Stimulated activated CD4-positive, alpha-beta T cell treated with anti-CD3 and anti-CD28 coated beads, Interleukin-12 subunit alpha, Interleukin-12 subunit beta, amount 100 ng/mL, for 48 hours (primary cell): ENCODE data around the gene RUNDC3A.
A peak's percentile ranks its signal among the peaks of the same experiment; 100 is the strongest.
"Not testable (repeated sequence)": the region's sequence is repeated elsewhere in the genome, so short reads cannot be mapped to it uniquely, and the experiment has no call there.

ENCODE experiments used
- DNase-seq, 3 donors: peaks; one replicate each; pipeline ENCODE4 v3.0.0-alpha.2; 2020; ENCODE audit warnings: low read depth in 2 of 3, low spot score in 1 of 3

RUNDC3A gene

GRCh38 chr17:44343510-44344209 is 35.3 kb downstream of the RUNDC3A start:
- no peak for DNase-seq

- DNase-seq, result peak; percentile 81 to 87 (median 81)
These were observed 36.6 kb downstream of the RUNDC3A start, which contains the start of gene GRN for GRCh38 chr17:44344939-44345453. Gene GRN, plus strand, starts transcription at chr17:44345302. Its CDS starts 3,863 bp downstream, at chr17:44349165.

GRCh38 chr17:44345454-44346026 is 37.1 kb downstream of the RUNDC3A start:
- DNase-seq, result no peak

- no peak for DNase-seq
These were observed 37.9 kb downstream of the RUNDC3A start for GRCh38 chr17:44346064-44346844.

- not testable (repeated sequence) for DNase-seq
These were observed 39.0 kb downstream of the RUNDC3A start for GRCh38 chr17:44347206-44348055.

GRCh38 chr17:44348234-44348987 is 40.0 kb downstream of the RUNDC3A start:
- no peak for DNase-seq

GRCh38 chr17:44348988-44349364 is 40.6 kb downstream of the RUNDC3A start:
- no peak for DNase-seq

- DNase-seq, result no peak
These were observed 41.2 kb downstream of the RUNDC3A start for GRCh38 chr17:44349553-44350070.

GRCh38 chr17:44350733-44351226 is 42.4 kb downstream of the RUNDC3A start:
- peak; percentile 57 to 70 (median 64) for DNase-seq

- no peak for DNase-seq
These were observed 43.1 kb downstream of the RUNDC3A start for GRCh38 chr17:44351464-44351863.

- no peak for DNase-seq
These were observed 43.8 kb downstream of the RUNDC3A start for GRCh38 chr17:44351961-44352827.

- no peak for DNase-seq
These were observed 44.6 kb downstream of the RUNDC3A start for GRCh38 chr17:44352828-44353671.

GRCh38 chr17:44353672-44354331 is 45.4 kb downstream of the RUNDC3A start:
- DNase-seq, result no peak

GRCh38 chr17:44354582-44355561 is 46.5 kb downstream of the RUNDC3A start:
- DNase-seq, result no peak

- no peak for DNase-seq
These were observed 47.3 kb downstream of the RUNDC3A start for GRCh38 chr17:44355642-44356099.

GRCh38 chr17:44356241-44356640 is 47.8 kb downstream of the RUNDC3A start:
- no peak for DNase-seq
